ENCODE results near the gene LRRC2. TPM values are rescaled to one million over a fixed set of nuclear protein-coding genes. Genes with fewer than 3 reads are reported as not detected.

The LRRC2 gene
- total and polyA plus RNA-seq, 12 donors, result 0.09 to 4.7 (median 1.2) TPM; not detected in 1

DNA sequence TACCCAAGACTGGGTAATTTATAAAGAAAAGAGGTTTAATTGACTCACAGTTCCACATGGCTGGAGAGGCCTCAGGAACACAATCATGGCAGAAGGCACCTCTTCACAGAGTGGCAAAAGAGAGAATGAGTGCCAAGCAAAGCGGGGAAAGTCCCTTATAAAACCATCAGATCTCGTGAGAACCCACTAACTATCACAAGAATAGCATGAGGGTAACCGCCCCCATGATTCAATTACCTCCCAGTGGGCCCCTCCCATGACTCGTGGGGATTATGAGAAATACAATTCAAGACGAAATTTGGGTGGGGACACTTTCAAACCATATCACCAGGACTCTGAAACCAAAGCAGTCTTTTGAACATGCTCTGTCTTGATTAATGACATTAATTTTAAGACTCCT, 61.3 kb downstream of the LRRC2 start:
- no peaks in the 10 kb centered on the region for H3K27me3 ChIP-seq
- H3K9me3 ChIP-seq (replicated peaks in 1 of 3), result no peaks in the 10 kb centered on the region
- WGBS, 4 donors, result 74 to 79% (median 77%) methylated on average over 5 of the region's 5 CpGs
- H3K4me3 ChIP-seq, result no peak overlapping the region
- no peak for DNase-seq
- intact Hi-C loops (cut with DNase I), result no loop called here
- TF ChIP-seq, protein P1, sequence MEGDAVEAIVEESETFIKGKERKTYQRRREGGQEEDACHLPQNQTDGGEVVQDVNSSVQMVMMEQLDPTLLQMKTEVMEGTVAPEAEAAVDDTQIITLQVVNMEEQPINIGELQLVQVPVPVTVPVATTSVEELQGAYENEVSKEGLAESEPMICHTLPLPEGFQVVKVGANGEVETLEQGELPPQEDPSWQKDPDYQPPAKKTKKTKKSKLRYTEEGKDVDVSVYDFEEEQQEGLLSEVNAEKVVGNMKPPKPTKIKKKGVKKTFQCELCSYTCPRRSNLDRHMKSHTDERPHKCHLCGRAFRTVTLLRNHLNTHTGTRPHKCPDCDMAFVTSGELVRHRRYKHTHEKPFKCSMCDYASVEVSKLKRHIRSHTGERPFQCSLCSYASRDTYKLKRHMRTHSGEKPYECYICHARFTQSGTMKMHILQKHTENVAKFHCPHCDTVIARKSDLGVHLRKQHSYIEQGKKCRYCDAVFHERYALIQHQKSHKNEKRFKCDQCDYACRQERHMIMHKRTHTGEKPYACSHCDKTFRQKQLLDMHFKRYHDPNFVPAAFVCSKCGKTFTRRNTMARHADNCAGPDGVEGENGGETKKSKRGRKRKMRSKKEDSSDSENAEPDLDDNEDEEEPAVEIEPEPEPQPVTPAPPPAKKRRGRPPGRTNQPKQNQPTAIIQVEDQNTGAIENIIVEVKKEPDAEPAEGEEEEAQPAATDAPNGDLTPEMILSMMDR (IDR thresholded peaks at IDR 0.05), result no peak
- TF ChIP-seq POLR2A (IDR thresholded peaks at IDR 0.05), result no peak
- H3K4me1 ChIP-seq (replicated peaks in 1 of 2), result no peaks in the 10 kb centered on the region
- H3K36me3 ChIP-seq (replicated peaks in 1 of 2), result no peaks in the 10 kb centered on the region
- no peak overlapping the region for H3K27ac ChIP-seq

DNA sequence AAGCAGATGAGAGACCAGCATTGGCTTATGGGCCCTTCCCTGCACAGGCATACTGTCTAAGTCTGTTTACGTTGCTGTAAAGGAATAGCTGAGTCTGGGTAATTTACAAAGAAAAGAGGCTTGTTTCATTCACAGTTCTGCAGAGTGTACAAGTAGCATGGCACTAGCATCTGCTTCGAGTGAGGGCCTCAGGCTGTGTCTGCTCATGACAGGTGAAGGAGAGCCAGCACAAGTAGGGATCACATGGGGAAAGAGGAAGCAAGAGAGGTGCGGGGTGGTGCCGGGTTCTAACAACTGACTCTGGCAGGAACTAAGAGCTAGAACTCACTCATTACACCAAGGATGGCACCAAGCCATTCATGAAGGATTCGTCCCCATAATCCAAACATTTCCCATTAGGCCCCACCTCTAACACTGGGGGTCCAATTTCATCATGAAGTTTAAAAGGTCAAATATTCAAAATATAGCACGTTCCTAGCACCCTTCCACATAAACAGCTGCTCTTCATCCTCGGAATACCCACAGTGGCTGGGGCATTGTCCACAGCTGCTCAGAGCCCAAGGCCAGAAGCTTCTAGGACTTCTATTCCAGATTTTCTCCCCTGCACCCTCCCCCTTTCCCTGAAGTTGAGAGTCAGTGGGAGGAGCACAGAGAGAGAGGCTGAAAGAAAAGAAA, 62.8 kb downstream of the LRRC2 start:
- intact Hi-C loops (cut with DNase I), result no loop called here
- no peak for DNase-seq
- TF ChIP-seq POLR2A (IDR thresholded peaks at IDR 0.05), result no peak
- TF ChIP-seq, protein P1 (IDR thresholded peaks at IDR 0.05), result no peak
- Histone ChIP-seq H3K4me3 (no peak overlapping the region), H3K27ac (no peak overlapping the region), H3K36me3 (replicated peaks in 1 of 2) (no peaks in the 10 kb centered on the region), H3K27me3 (no peaks in the 10 kb centered on the region), H3K9me3 (replicated peaks in 1 of 3) (no peaks in the 10 kb centered on the region), H3K4me1 (replicated peaks in 1 of 2) (no peaks in the 10 kb centered on the region)
- WGBS, 4 donors, result 78 to 82% (median 80%) methylated on average over 7 of the region's 7 CpGs

DNA sequence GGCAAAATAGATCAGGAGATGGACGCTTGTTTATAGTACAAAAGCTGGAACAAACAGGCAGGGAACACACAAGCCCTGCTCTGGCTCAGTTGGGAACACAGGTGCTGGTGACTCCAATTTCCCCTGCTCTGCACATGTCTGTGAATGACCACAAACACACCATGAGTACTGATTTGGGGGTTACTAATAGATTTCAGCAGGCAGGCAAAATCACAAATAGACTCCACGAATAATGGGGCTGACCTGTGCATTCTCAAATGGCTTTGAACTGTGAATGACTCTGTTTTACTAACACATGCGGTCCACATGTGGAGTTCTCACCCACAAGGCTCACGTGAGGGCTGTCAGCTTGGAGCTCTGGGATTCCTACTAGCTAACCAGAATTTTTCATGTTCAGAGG, 64.4 kb downstream of the LRRC2 start:
- Histone ChIP-seq H3K27ac (no peak overlapping the region), H3K27me3 (no peaks in the 10 kb centered on the region), H3K36me3 (replicated peaks in 1 of 2) (no peaks in the 10 kb centered on the region), H3K9me3 (replicated peaks in 1 of 3) (no peaks in the 10 kb centered on the region), H3K4me3 (no peak overlapping the region), H3K4me1 (replicated peaks in 1 of 2) (no peaks in the 10 kb centered on the region)
- TF ChIP-seq POLR2A (IDR thresholded peaks at IDR 0.05), result no peak
- TF ChIP-seq, protein P1 (IDR thresholded peaks at IDR 0.05), result no peak
- WGBS, 4 donors, result 77 to 85% (median 80%) methylated on average over 4 of the region's 4 CpGs
- intact Hi-C loops (cut with DNase I), result no loop called here
- DNase-seq, result no peak

DNA sequence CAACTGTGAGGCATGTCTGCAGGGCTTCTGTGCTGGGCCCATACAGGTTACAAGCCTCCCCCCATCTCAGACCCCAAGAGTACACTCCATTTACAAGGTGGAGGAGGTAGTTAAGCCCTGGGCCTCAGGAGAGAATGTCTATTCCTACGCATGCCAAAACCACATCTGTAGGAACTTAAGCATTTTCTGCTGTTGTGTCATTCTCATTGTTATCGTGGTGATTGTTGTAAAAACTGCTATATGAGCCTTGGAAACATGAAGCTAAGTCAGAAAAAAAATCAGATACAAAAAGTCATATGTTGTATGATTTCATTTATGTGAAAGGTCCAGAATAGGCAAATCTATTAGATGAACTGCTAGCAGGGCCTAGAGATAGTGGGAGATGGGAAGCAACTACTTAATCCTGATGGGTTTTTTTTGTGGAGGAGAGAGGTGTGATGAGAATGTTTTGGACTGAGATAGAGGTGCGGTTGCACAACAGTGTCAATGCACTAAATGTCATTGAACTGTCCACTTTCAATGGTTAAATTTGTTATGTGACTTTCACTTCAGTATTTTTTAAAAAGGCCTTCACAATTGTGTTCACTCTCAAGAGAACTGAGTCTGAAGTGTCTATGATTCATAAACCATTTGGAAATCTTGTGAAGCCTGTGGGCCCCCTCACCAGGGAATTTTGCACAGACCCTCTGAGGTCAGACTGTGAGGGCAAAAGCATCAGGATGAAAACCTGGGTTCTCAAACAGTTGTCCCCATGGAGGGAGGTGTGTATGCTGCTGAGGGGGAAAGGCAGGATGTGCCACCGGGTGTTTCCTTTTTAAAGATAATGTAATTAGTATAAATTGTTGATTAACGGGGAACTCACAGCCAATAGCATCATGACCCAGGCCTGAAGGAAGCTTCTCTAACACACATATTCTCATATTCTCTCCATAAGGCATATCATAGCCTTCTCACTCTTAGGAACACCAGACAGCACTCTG, 65.2 kb downstream of the LRRC2 start:
- Histone ChIP-seq H3K4me3 (no peak overlapping the region), H3K27ac (no peak overlapping the region), H3K36me3 (replicated peaks in 1 of 2) (no peaks in the 10 kb centered on the region), H3K9me3 (replicated peaks in 1 of 3) (no peaks in the 10 kb centered on the region), H3K4me1 (replicated peaks in 1 of 2) (no peaks in the 10 kb centered on the region), H3K27me3 (no peaks in the 10 kb centered on the region)
- DNase-seq, result peak in 1 of 7 donors; percentile 3
- 64 to 71% (median 68%) methylated on average over 5 of the region's 5 CpGs for WGBS, 4 donors
- intact Hi-C loops (cut with DNase I), result no loop called here
- TF ChIP-seq, protein P1 (IDR thresholded peaks at IDR 0.05), result no peak
- TF ChIP-seq POLR2A (IDR thresholded peaks at IDR 0.05), result no peak

Data from adrenal gland (tissue), 12 donors.